ENCODE measurements around the gene NMRK1.

- TF ChIP-seq CTCF (optimal IDR thresholded peaks at IDR 0.05 in 1 of 3, IDR thresholded peaks at IDR 0.05 in 1 of 3, conservative IDR thresholded peaks at IDR 0.05 in 1 of 3; ENCODE audit: extremely low read depth in 1 of 3, insufficient read depth in 2 of 3, low read length in 3 of 3) (no peak), EZH2 (IDR thresholded peaks at IDR 0.05; ENCODE audit: low read length) (no peak)
Observed at GRCh38 chr9:75039801-75040200, 48.2 kb downstream of the NMRK1 start.

All from keratinocyte (primary cell).